Measurements from ENCODE around the gene PRKAR1A.
"Not testable (repeated sequence)": the region's sequence is repeated elsewhere in the genome, so short reads cannot be mapped to it uniquely, and the experiment has no call there.

GRCh38 chr17:68519051-68519450, 6.8 kb downstream of the PRKAR1A start:
- not testable (repeated sequence) for TF ChIP-seq EZH2 (IDR thresholded peaks at IDR 0.05); POLR2AphosphoS5 (IDR thresholded peaks at IDR 0.05; ENCODE audit: borderline replicate concordance, low read depth, low read length)

Data from SK-N-MC (cell line).